Fibroblast of pulmonary artery (primary cell): Measurements from ENCODE around the gene SMAD3.

Source experiments
- DNase-seq: peaks from one replicate; pipeline ENCODE4 v3.0.0-alpha.2; 2010; ENCODE audit warnings: low read depth
- H3K4me3 ChIP-seq: replicated peaks from 2 replicates; pipeline ENCODE4 v1.5.1; 2011; ENCODE audit warnings: low read depth, mild to moderate bottlenecking, control low read depth, low read length, moderate library complexity
- TF ChIP-seq, protein P1 (sequence below): IDR thresholded peaks from 2 replicates; pipeline ENCODE4 v1.5.1; 2011; ENCODE audit warnings: mild to moderate bottlenecking, control low read depth, low read length, inconsistent platforms; ENCODE audit errors: missing control alignments

SMAD3 gene

GRCh38 chr15:67232591-67232990 is 167.2 kb downstream of the SMAD3 start:
- no peak for DNase-seq
- TF ChIP-seq, protein P1, sequence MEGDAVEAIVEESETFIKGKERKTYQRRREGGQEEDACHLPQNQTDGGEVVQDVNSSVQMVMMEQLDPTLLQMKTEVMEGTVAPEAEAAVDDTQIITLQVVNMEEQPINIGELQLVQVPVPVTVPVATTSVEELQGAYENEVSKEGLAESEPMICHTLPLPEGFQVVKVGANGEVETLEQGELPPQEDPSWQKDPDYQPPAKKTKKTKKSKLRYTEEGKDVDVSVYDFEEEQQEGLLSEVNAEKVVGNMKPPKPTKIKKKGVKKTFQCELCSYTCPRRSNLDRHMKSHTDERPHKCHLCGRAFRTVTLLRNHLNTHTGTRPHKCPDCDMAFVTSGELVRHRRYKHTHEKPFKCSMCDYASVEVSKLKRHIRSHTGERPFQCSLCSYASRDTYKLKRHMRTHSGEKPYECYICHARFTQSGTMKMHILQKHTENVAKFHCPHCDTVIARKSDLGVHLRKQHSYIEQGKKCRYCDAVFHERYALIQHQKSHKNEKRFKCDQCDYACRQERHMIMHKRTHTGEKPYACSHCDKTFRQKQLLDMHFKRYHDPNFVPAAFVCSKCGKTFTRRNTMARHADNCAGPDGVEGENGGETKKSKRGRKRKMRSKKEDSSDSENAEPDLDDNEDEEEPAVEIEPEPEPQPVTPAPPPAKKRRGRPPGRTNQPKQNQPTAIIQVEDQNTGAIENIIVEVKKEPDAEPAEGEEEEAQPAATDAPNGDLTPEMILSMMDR: no peak
- H3K4me3 ChIP-seq: no peak overlapping the region

GRCh38 chr15:67240235-67241131 is 175.1 kb downstream of the SMAD3 start:
- no peak overlapping the region for H3K4me3 ChIP-seq
- no peak for DNase-seq
- TF ChIP-seq, protein P1: peak; percentile 14

- H3K4me3 ChIP-seq: no peak overlapping the region
- TF ChIP-seq, protein P1: no peak
These were observed 175.9 kb downstream of the SMAD3 start for GRCh38 chr15:67241132-67241855.

GRCh38 chr15:67242708-67243111 is 177.3 kb downstream of the SMAD3 start:
- TF ChIP-seq, protein P1: no peak
- DNase-seq: peak; percentile 19

More at GRCh38 chr15:67241132-67241855, 175.9 kb downstream of the SMAD3 start:
- no peak for DNase-seq

More at GRCh38 chr15:67242708-67243111, 177.3 kb downstream of the SMAD3 start:
- no peak overlapping the region for H3K4me3 ChIP-seq
